Measurements from ENCODE around the gene TMEM167B.

DNA sequence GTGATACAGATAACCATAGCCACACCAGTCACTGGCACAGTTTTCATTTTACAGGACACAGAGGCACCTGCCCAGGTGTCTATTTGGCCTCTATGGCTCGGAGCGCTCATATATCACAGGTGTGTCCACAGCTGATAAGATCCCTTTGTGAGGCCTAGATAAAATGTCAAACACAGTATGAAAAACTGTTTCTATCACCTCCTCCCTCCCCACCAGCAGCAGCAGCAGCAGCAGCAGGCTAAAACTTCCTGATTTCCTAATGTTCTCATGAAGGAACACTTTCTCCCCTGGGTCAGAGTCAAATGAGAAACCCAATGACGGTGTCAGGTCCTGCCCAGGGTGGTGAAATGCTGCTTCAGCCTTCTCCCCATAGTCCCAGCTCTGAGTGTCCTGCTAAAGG is 47.8 kb downstream of the TMEM167B start:
- TF ChIP-seq POLR2A (IDR thresholded peaks at IDR 0.05; ENCODE audit: low read length) (no peak), GATA1 (IDR thresholded peaks at IDR 0.05; ENCODE audit: low read depth, low read length) (no peak)

All from erythroblast (primary cell).